ENCODE data around the gene RNF126. TPM values are rescaled to one million over a fixed set of nuclear protein-coding genes. Genes with fewer than 3 reads are reported as not detected.
"Not testable (repeated sequence)": the region's sequence is repeated elsewhere in the genome, so short reads cannot be mapped to it uniquely, and the experiment has no call there.

The RNF126 gene
- total RNA-seq, 1 donor from 2014 or later: 68.0 TPM

GRCh38 chr19:633786-634639, 29.0 kb downstream of the RNF126 start:
- TF ChIP-seq POLR2A (IDR thresholded peaks at IDR 0.05): no peak
- TF ChIP-seq POLR2AphosphoS5 (IDR thresholded peaks at IDR 0.05; ENCODE audit: insufficient read depth in 1 of 2, low read depth in 1 of 2): no peak
- no peak for TF ChIP-seq CTCF (IDR thresholded peaks at IDR 0.05)
- Histone ChIP-seq H3K4me1 (peaks cover 32% of the 10 kb centered on the region), H3K27me3 (no peaks in the 10 kb centered on the region), H3K27ac (peak overlapping the region; percentile 25), H3K9me3 (no peaks in the 10 kb centered on the region), H3K4me3 (peak overlapping the region; percentile 66 to 77), H3K36me3 (peaks cover 0 to 13% of the 10 kb centered on the region in 2 donors)
- intact Hi-C loops (cut with DNase I): no loop called here
- DNase-seq (ENCODE audit: extremely low spot score in 2 of 2): no peak

GRCh38 chr19:633068-633785, 29.8 kb downstream of the RNF126 start, which contains the start of gene POLRMT:
TSS of gene POLRMT (minus strand) at chr19:633537. CDS start at chr19:633512, 25 bp downstream.
- peak in 1 of 2 donors; percentile 98 for DNase-seq (ENCODE audit: extremely low spot score in 2 of 2)
- no peaks in the 10 kb centered on the region for H3K9me3 ChIP-seq
- peak within 1 kb of the TSS; percentile 55 for H3K27ac ChIP-seq
- H3K36me3 ChIP-seq: peaks cover 0 to 19% of the 10 kb centered on the region in 2 donors
- peaks cover 24% of the 10 kb centered on the region for H3K4me1 ChIP-seq
- peak within 1 kb of the TSS; percentile 66 to 77 for H3K4me3 ChIP-seq
- no peaks in the 10 kb centered on the region for H3K27me3 ChIP-seq
- TF ChIP-seq POLR2AphosphoS5 (IDR thresholded peaks at IDR 0.05; ENCODE audit: insufficient read depth in 1 of 2, low read depth in 1 of 2): peak; percentile 74 to 95
- TF ChIP-seq CTCF (IDR thresholded peaks at IDR 0.05): no peak
- intact Hi-C loops (cut with DNase I): no loop called here

GRCh38 chr19:632579-633067, 30.4 kb downstream of the RNF126 start:
- peaks cover 0 to 23% of the 10 kb centered on the region in 2 donors for H3K36me3 ChIP-seq
- TF ChIP-seq CTCF (IDR thresholded peaks at IDR 0.05): no peak
- no peak for TF ChIP-seq POLR2A (IDR thresholded peaks at IDR 0.05)
- TF ChIP-seq POLR2AphosphoS5 (IDR thresholded peaks at IDR 0.05; ENCODE audit: insufficient read depth in 1 of 2, low read depth in 1 of 2): no peak
- H3K27me3 ChIP-seq: no peaks in the 10 kb centered on the region
- peaks cover 24% of the 10 kb centered on the region for H3K4me1 ChIP-seq
- H3K9me3 ChIP-seq: no peaks in the 10 kb centered on the region
- intact Hi-C loops (cut with DNase I): no loop called here
- H3K4me3 ChIP-seq: peak overlapping the region; percentile 66 to 77
- no peak for DNase-seq (ENCODE audit: extremely low spot score in 2 of 2)
- H3K27ac ChIP-seq: peak overlapping the region; percentile 55

GRCh38 chr19:629961-630714, 32.9 kb downstream of the RNF126 start:
- no peak for DNase-seq (ENCODE audit: extremely low spot score in 2 of 2)
- H3K9me3 ChIP-seq: no peaks in the 10 kb centered on the region
- TF ChIP-seq POLR2AphosphoS5 (IDR thresholded peaks at IDR 0.05; ENCODE audit: insufficient read depth in 1 of 2, low read depth in 1 of 2): no peak
- no peak for TF ChIP-seq CTCF (IDR thresholded peaks at IDR 0.05)
- no peak for TF ChIP-seq POLR2A (IDR thresholded peaks at IDR 0.05)
- peaks cover 24% of the 10 kb centered on the region for H3K4me1 ChIP-seq
- intact Hi-C loops (cut with DNase I): no loop called here
- H3K4me3 ChIP-seq: no peak overlapping the region
- H3K27ac ChIP-seq: no peak overlapping the region
- H3K36me3 ChIP-seq: peaks cover 0 to 23% of the 10 kb centered on the region in 2 donors
- no peaks in the 10 kb centered on the region for H3K27me3 ChIP-seq

GRCh38 chr19:629515-629914, 33.5 kb downstream of the RNF126 start:
- H3K9me3 ChIP-seq; intact Hi-C loops (cut with DNase I); DNase-seq (ENCODE audit: extremely low spot score in 2 of 2); H3K4me3 ChIP-seq; H3K27me3 ChIP-seq; H3K27ac ChIP-seq: not testable (repeated sequence)
- H3K36me3 ChIP-seq: peaks cover 0 to 23% of the 10 kb centered on the region in 2 donors
- H3K4me1 ChIP-seq: peaks cover 20% of the 10 kb centered on the region
